Thyroid gland (tissue), 4 donors: ENCODE results near the gene SLC8A3.

Source experiments
- POLR2A ChIP-seq, 2 donors: fragments of 450-650 bp; IDR thresholded peaks; one replicate each; pipeline ENCODE4 v1.6.1; 2017; ENCODE audit warnings: antibody characterized with exemption in 2 of 2, mild to moderate bottlenecking in 2 of 2, moderate library complexity in 1 of 2
- TF ChIP-seq, protein P1 (sequence below), 6 experiments: fragments of 200-600 bp in 3 of 6; fragments of 450-650 bp in 3 of 6; sonication (generic) in 3 of 6; IDR thresholded peaks; one replicate each; pipeline ENCODE4 v1.5.1; 2016 to 2019; ENCODE audit warnings: antibody characterized with exemption in 6 of 6, mild to moderate bottlenecking in 2 of 6, inconsistent platforms in 1 of 6, moderate library complexity in 1 of 6

DNA sequence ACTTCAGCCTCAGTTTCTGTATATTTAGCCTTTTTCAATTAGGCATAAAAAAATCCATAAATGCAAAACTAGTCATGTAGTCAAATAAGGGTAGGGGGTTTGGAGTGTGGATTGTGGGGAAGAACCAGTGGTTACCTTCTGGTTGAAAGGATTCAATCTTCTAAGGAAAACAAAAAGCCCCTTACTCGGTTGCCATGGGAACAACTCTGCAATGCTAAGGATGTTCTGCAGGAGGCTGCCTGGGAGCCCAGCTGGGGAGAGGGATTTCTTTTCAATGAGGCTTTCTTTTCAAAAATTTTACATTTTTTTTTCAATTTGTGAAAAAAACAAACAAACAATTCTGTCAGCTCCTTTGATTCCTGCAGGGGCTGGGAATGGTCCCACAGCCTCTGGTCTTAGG lies 67.2 kb downstream of the SLC8A3 start:
- TF ChIP-seq, protein P1, sequence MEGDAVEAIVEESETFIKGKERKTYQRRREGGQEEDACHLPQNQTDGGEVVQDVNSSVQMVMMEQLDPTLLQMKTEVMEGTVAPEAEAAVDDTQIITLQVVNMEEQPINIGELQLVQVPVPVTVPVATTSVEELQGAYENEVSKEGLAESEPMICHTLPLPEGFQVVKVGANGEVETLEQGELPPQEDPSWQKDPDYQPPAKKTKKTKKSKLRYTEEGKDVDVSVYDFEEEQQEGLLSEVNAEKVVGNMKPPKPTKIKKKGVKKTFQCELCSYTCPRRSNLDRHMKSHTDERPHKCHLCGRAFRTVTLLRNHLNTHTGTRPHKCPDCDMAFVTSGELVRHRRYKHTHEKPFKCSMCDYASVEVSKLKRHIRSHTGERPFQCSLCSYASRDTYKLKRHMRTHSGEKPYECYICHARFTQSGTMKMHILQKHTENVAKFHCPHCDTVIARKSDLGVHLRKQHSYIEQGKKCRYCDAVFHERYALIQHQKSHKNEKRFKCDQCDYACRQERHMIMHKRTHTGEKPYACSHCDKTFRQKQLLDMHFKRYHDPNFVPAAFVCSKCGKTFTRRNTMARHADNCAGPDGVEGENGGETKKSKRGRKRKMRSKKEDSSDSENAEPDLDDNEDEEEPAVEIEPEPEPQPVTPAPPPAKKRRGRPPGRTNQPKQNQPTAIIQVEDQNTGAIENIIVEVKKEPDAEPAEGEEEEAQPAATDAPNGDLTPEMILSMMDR (IDR thresholded peaks at IDR 0.05), result no peak
- TF ChIP-seq POLR2A (IDR thresholded peaks at IDR 0.05), result no peak
